Glomerular endothelial cell (primary cell): ENCODE results near the gene MMP20. TPM values are rescaled to one million over a fixed set of nuclear protein-coding genes. Genes with fewer than 3 reads are reported as not detected.
A peak's percentile ranks its signal among the peaks of the same experiment; 100 is the strongest.
"Not testable (repeated sequence)": the region's sequence is repeated elsewhere in the genome, so short reads cannot be mapped to it uniquely, and the experiment has no call there.

ENCODE experiments used
- DNase-seq: peaks from one replicate; pipeline ENCODE4 v3.0.0-alpha.2; 2011; ENCODE audit warnings: low read depth, low spot score; ENCODE audit errors: extremely low read depth
- total RNA-seq: library from RNA; depleted of rRNA; stranded (reverse); fragments of >200 nt; gene quantifications from 2 replicates; pipeline ENCODE4 v1.2.3, GENCODE V29; 2015

Gene MMP20, protein sequence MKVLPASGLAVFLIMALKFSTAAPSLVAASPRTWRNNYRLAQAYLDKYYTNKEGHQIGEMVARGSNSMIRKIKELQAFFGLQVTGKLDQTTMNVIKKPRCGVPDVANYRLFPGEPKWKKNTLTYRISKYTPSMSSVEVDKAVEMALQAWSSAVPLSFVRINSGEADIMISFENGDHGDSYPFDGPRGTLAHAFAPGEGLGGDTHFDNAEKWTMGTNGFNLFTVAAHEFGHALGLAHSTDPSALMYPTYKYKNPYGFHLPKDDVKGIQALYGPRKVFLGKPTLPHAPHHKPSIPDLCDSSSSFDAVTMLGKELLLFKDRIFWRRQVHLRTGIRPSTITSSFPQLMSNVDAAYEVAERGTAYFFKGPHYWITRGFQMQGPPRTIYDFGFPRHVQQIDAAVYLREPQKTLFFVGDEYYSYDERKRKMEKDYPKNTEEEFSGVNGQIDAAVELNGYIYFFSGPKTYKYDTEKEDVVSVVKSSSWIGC
- not detected in 2 replicates for total RNA-seq

DNA sequence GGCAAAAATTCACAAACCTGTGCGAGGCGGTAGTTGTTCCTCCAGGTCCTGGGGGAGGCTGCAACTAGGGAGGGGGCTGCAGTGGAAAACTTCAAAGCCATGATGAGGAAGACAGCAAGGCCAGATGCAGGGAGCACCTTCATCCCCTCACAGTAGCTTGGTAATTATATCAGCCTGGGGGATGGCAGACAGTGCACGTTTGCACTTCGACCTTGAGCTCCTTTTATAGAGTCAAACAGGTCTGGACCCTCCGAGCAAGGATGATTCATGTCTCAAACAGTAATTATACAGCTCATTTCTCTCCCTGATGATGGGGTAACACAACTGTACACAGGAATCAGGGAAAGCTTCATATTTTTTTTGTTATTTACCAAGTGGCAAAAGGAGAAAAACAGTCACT lies at the start of gene MMP20:
MMP20 (minus strand) TSS at position 156 of the 400 bp plus-strand sequence; CDS start at position 143, 13 bp downstream.
- DNase-seq: no peak

DNA sequence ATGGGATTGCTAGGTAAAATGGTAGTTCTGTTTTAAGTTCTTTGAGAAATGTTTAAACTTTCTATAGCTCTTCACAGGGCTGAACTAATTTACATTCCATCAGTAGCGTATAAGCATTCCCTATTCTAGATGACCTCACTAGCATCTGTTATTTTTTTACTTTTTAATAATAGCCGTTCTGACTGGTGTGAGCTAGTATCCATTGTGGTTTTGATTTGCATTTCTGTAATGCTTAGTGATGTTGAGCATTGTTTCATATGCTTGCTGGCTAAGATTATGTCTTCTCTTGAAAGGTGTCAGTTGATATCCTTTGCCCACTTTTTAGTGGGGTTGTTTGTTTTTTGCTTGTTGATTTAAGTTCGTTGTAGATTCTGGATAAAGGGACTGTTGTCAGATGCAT lies 44.5 kb upstream of the MMP20 start:
- no peak for DNase-seq

- peak; percentile 14 for DNase-seq
These were observed 41.3 kb upstream of the MMP20 start for GRCh38 chr11:102666331-102666957.

GRCh38 chr11:102664001-102664752 lies 39.0 kb upstream of the MMP20 start:
- no peak for DNase-seq

GRCh38 chr11:102662607-102663006 lies 37.5 kb upstream of the MMP20 start:
- no peak for DNase-seq

DNA sequence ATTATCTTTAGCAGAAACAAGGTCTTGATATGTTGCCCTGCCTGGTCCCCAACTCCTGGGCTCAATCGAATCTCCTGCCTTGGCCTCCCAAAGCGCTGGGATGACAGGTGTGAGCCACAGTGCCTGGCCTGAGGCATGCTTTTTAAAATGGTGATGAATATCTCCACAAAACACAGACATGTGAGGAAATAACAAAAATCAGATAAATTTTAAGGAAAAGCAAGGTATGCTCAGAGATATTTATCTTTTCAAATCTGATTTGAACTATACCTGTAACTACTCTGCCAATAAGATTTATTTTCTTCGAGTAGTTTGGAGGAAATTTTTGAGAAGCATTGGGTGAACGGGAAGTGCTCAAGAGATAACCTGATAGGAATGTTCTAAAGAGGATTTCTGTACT lies 35.9 kb upstream of the MMP20 start:
- DNase-seq: no peak

DNA sequence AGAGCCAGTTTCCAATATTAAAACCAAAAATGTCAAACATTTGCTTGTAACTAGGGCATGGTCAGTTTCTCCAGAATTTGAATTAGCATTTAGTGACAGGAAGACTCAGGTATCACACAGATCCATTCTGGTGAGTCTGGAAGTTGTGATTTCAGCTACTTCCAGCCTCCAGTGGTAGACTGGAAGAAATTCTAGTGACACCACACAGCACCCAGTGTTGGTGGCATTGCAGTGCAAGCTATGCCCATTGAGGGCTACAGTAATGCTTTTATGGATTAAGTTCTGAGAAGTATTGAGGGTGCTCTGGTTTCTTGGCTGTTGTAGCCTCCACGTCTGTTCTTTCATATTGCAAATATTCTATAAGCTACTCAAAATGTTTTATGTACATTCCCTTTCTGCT lies 31.4 kb upstream of the MMP20 start:
- DNase-seq: no peak

DNA sequence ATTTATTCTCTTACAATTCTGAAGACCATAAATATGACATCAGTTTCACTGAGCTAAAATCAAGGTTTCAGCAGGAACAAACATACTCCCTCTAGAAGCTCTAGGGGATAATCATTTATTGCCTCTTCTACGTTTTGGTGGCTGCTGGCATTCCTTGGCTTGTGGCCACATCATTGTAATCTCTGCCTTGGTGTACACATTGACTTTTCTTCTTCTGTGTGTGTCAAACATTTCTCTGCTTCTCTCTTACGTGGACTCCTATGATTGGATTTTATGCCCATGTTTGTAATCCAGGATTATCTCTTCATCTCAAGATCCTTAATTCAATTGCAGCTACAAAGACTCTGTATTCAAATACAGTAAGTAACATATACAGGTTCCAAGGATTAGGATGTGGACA lies 30.4 kb upstream of the MMP20 start:
- no peak for DNase-seq

GRCh38 chr11:102654761-102655160 lies 29.6 kb upstream of the MMP20 start:
- no peak for DNase-seq

DNA sequence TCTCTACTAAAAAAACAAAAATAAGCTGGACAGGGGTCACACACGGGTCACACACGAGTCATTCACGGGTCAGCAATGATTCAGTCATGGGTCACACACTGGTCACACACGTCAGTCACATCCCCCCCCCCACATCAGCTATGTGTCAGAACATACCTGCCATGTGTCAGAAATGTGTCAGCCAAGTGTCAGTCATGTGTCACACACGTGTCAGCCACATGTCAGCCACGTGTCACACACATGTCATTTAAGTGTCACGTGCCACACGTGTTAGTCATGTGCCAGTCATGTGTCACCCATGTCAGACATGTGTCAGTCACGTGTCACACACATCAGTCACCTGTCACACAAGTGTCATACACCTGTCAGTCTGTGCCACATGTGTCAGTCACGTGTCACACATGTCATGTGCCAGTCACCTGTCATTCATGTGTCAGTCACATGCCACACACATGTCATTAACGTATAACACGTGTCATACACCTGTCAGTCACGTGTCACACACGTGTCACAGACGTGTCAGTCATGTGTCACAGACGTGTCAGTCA lies 28.7 kb upstream of the MMP20 start:
- DNase-seq: no peak

GRCh38 chr11:102647430-102647829 lies 22.3 kb upstream of the MMP20 start:
- DNase-seq: no peak

DNA sequence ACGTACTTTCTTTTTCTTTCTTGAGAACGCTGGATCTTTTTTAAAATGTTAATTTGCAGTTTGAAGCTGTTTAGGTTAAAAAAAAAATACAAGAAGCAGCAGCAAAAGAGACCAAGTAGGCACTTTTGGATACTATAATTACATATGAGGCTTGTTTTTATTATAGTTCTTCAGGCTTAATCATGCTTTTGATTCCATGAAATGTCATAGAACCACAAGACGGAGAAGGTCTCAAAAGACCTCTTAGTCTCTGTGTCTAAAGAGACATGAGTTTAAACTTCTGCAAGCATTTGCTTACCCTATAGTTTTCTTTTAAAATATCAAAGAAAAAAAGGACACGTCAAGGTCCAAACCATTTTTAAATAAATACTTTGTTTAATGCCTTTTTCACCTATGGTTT lies 18.8 kb upstream of the MMP20 start:
- no peak for DNase-seq

DNA sequence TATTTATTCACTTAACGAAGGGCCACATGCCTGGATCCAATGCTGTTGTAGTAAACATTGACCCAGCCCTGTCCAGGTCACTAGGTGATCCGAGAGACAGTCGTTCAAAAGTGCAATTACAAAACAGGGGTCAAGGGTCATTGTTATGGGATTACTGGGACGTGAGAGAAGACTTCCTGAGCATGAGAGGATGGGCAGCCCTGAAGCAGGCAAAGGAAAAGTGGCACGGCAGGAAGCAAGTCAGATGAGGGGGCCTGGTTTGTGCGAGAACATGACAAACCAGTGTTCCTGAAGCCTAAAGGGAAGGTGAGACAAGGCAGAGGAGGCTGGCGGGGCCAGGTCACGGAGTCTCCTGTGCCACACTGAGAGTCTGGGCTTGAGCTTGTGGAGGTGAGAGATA lies 15.8 kb upstream of the MMP20 start:
- no peak for DNase-seq

DNA sequence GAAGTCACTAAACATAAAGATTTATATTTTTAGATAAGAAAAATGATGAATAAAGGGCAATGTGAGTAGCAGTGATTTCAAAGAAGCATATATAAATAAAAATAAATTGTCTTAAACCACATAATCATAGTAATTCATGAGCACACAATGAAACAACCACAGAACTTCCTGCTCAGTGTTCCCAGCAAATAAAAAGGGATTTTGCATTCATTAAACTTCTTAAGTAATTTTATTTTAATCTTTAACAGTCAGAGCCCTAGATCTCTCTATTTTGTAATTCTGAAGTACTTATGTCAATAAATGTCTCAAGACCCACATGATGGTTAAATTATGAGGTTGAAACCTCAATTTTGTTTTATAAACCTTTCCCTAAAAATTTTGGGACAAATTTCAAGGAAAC lies 14.5 kb upstream of the MMP20 start:
- DNase-seq: no peak

- DNase-seq: no peak
These were observed 12.6 kb upstream of the MMP20 start for GRCh38 chr11:102637731-102638130.

DNA sequence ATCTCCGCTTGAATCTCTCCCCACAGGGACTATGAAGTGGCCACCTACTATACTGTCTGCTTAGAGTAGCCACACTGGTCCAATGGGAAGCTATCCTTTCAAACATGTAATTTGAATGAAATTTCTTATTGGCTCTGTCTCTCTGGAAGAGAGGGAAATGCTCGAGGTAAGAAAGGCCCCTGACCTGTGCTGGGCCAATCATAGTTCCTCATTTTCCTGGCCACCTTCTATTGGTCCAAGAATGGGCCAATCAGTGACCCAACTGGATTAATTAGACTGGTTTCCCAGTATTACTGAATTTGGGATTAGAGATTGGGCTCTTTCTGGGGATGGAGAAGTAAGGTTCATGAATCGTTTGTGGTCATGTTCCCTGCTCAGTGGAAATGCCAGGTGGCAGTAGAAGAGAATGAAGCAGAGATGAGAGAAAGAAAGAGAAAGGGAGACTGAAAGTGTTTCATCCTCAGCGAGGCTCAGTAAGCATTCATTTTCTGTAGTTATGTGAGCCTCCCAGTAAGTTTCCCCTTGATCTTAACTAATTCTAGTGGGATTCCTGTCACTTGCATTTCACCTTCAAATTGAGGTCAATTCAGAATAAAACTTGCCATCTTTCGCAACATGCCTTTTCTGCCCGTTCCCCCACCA lies 8.4 kb upstream of the MMP20 start:
- DNase-seq: no peak

DNA sequence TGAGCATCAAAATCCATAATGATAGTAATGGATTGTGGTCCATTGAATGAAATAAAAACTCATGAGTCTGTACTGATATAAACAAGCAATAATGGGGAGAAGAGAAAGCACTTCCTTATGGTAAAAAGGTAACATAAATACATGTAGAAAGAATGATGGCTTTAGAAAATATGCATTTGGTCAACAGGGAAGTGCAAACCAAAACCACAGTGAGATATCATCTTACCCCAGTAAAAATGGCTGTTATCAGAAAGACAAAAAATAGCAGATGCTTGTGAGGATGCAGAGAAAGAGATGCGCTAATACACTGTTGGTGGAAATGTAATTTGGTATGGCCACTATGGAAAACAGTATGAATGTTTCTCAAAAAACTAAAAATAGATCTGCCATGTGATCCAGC lies 6.9 kb upstream of the MMP20 start:
- DNase-seq: no peak

- DNase-seq: no peak
These were observed 5.7 kb upstream of the MMP20 start for GRCh38 chr11:102630598-102631448.

- DNase-seq: not testable (repeated sequence)
These were observed 4.8 kb upstream of the MMP20 start for GRCh38 chr11:102629908-102630307.

- no peak for DNase-seq
These were observed 1.5 kb upstream of the MMP20 start for GRCh38 chr11:102626676-102627075.
